Nucleus accumbens (tissue), 56 donors: ENCODE measurements around the gene DNMBP.
"Not testable (repeated sequence)": the region's sequence is repeated elsewhere in the genome, so short reads cannot be mapped to it uniquely, and the experiment has no call there.

Source experiments
- DNase-seq, 56 donors: peaks; one replicate each; lab custom pipeline; 2025; lab: John Stamatoyannopoulos, UW

DNMBP gene

GRCh38 chr10:99920486-99920885 is 89.3 kb downstream of the DNMBP start:
- no peak for DNase-seq

DNA sequence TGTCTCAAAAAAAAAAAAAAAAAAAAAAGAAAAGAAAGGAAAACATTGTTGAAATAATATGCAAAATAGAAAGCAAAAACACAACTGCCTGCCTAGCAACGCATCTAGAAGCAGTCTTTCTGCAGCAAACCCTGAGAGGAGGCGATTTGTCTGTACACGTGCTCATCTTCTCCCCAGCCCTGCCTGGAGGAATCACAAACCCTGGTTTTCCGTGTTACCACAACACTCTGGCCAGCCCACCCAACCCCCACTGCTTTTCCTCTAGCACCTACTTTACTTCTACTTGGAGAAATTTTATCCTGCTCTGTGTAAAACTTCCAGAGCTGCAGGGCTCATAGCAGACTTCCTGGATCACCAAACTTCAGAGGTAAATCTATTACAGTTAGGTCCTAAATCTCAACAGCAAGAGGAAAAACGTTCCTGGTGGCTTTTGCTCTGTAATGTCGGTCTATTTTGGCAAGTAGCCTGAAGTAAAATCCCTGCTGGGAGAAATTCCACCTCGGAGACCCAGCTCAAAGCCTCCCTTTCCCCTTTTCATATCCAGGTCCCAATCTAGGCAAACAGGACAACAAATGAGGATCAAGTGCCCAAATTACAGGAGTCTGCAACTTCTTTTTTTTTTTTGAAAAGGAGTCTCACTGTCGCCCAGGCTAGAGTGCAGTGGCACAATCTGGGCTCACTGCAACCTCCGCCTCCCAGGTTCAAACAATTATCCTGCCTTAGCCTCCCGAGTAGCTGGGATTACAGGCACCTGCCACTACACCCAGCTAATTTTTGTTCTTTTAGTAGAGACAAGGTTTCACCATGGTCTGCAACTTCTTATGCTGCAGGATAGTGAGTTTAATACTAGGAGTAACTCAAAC is 91.6 kb downstream of the DNMBP start:
- DNase-seq = peak in 10 of 56 donors; percentile 2 to 58 (median 12)

DNA sequence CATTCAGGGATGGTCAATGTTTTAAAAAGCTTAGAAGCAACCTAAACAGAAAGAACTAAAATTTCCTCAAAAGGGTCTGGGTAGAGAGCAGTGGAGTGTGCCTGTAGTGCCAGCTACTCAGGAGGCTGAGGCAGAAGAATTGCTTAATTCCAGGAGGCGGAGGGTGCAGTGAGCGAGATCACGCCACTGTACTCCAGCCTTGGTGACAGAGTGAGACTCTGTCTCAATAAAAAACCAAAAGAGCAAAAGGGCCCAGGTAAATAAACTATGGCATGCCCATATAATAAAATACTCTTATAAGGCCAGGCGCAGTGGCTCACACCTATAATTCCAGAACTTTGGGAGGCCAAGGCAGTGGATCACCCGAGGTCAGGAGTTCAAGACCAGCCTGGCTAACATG is 93.0 kb downstream of the DNMBP start:
- DNase-seq = no peak

DNA sequence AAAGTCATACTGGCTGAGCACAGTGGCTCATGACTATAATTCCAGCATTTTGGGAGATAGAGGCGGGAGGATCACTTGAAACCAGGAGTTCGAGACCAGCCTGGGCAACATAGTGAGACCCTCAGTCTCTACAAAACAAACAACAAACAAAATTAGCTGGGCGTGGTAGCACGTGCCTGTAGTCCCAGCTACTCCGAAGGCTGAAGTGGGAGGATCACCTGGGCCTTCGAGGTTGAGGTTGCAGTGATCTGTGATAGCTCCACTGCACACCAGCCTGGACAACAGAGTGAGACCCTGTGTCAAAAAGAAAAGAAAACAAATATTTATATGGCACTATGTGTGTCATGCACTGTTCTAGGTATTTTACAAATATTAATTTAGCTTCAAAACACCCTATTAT is 94.3 kb downstream of the DNMBP start:
- DNase-seq = no peak

GRCh38 chr10:99914236-99914635 is 95.5 kb downstream of the DNMBP start:
- no peak for DNase-seq

DNA sequence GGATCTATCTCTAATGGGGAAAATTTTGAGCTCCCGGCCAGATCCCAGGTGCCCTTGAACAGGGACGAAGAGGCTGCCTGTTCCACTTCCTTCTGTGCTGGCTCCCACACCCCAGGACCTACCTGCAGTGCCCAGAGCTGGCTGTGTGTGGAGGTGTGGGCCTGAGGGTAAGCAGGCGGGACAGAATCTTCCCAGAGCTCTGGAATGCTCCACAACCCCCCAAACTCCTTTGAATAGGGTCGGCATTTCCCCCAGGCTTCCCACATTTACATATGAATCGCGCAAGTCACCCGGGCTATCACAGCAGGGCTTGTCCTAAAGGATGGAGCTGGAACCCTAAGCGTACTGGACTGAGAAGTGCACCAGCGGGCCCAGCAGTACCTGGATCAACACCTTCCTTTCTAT is 95.9 kb downstream of the DNMBP start:
- peak in 3 of 56 donors; percentile 2 to 20 (median 5) for DNase-seq

- no peak for DNase-seq
Observed at GRCh38 chr10:99912041-99912440, 97.7 kb downstream of the DNMBP start.

GRCh38 chr10:99908512-99908911 is 101.2 kb downstream of the DNMBP start:
- no peak for DNase-seq

- peak in 7 of 56 donors; percentile 4 to 22 (median 11) for DNase-seq
Observed at GRCh38 chr10:99906470-99906869, 103.3 kb downstream of the DNMBP start.

GRCh38 chr10:99905971-99906370 is 103.8 kb downstream of the DNMBP start:
- no peak for DNase-seq

DNA sequence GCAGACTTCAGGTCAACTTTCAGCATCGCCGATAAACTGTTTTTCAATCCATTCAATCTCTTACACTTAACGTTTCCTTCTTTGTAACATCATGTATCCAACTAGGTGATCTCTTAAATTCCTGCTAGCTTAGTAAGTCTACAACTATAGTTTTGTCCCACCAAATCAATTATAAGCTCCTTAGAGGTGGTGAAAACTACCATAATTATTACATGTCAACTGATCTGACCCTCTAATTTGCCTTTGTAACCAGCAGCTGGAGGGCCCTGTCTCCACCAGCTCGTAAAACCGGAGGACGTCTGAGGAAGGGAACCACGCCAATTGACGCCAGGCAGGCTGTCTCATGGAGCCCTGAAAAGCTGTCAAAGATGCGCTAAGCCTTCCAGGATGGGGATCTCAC is 113.9 kb downstream of the DNMBP start:
- DNase-seq = no peak

- not testable (repeated sequence) for DNase-seq
Observed at GRCh38 chr10:99895066-99895465, 114.7 kb downstream of the DNMBP start.

- DNase-seq = no peak
Observed at GRCh38 chr10:99894613-99895012, 115.1 kb downstream of the DNMBP start.

DNA sequence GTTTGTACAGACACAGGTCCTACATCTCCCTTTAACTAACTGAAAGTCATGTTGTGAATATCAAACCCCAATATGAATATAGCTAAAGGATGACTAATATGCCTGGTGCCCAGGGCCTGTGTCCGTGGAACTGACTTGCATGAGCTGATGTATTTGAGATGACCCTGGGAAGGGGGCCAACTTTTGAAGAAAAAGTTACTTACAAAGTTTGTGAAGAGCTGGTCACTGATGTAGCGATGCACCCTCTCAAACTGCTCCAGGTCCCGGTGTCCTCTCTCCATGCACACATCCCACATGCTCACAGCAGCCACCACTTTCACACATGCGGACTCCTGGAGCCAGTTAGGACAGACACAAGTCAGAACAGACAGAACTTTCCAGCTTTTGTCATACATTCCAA is 121.1 kb downstream of the DNMBP start:
- DNase-seq = peak in 1 of 56 donors; percentile 5

- no peak for DNase-seq
Observed at GRCh38 chr10:99883523-99883922, 126.2 kb downstream of the DNMBP start.

DNA sequence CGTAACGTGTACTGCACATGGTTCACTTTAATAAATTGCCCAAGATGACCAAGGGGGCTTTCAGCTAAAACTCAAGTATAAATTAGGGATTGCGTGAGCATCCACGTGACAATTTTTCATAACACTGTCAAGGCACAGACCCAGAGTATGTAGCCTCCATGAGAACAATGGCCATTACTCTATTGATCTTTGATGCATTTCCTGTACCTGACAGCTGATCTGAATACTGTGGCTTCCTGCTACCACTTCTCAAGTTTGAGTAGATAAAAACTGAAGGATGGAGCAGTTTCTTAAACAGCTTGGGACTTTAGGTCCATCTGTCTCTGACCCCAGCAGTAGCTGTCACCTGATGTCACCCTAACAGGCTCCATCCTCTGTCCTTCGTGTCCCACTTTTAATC is 128.4 kb downstream of the DNMBP start:
- DNase-seq = no peak

GRCh38 chr10:99880080-99880835 is 129.5 kb downstream of the DNMBP start:
- DNase-seq = no peak

GRCh38 chr10:99875473-99875872 is 134.3 kb downstream of the DNMBP start:
- DNase-seq = no peak

DNA sequence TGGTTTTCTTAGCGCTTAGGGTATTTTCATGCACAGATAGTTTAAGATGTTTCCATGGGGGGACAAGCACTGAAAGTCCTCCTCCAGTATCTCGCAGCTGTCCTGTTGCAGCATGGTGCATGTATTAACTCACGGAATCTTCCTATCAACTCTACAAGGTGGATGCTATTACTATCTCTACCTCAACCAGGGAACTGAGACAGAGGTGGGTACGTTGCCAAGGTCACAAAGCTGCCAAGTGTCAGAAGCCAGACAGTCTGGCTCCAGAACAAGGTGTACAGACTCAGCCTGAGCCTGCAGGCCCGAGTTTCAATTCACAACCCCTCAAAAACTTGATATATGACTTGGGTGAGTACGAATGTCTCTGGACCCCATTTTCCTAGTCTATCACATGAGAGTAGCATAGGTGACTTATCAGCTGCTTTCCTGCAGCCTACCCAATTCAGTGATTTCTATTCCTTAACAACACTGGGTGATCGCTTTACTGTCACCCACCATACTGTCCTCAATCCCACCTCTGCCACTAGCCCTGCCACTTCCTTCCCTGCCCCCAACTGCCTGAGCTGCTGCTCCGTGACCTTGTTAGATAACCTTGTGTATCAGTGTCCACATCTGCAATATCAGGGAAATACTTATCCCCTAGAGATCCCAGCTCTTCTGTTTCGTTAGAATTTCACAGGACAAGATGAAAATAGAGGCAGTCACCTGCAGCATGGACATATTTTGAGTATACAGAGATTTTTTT is 135.2 kb downstream of the DNMBP start:
- DNase-seq = no peak

GRCh38 chr10:99873846-99874245 is 135.9 kb downstream of the DNMBP start:
- DNase-seq = no peak
